ENCODE results near the gene ACOX1. TPM values are rescaled to one million over a fixed set of nuclear protein-coding genes. Genes with fewer than 3 reads are reported as not detected.

ACOX1 gene
- polyA plus RNA-seq, 1 donor (not counting 4 experiments of a cell fraction or from before 2014, with no cell fraction given): 31.8 TPM

DNA sequence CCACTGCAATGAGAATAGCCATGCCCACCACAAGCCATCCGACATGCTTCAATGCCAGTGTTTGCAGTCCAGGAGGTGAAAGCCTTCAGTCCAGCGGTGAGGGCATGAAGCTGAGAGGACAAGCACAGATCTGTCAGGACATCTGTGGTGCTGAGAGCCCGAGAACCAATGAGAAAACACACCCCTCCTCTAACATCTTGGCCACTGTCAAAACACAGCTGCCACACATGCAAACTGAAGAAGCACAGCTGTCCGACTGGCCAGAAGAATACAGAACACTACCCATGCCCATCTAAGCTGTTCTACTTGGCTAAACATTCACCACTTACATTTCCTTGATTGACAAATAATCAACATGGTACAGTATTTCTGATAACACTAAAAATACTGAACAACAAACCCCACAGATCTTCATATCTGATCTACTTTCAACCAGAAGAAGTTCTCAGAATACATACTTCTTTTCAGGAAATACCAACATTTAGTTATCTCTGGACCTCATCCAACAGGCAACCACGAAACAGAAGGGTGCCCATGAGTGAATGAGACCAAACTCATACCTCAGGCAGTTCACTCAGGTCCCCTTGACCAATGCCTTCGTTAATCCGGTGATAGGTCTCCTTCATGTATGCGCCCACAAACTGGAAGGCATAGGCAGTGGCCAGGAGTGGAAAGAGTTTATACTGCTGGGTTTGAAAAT lies 28.0 kb downstream of the ACOX1 start:
- no peak for TF ChIP-seq EZH2 (IDR thresholded peaks at IDR 0.05; ENCODE audit: low read length)
- peaks cover 20 to 34% of the 10 kb centered on the region in 2 experiments for H3K36me3 ChIP-seq (ENCODE audit: control insufficient read depth in 2 of 2, extremely low read depth in 1 of 2, insufficient read depth in 2 of 2, low read length in 2 of 2)
- H3K79me2 ChIP-seq (ENCODE audit: control insufficient read depth, insufficient read depth, low read length): no peaks in the 10 kb centered on the region
- no peak overlapping the region for H3K4me3 ChIP-seq (ENCODE audit: control insufficient read depth in 2 of 3, extremely low read depth in 1 of 3, insufficient read depth in 2 of 3, low read depth in 1 of 3, low read length in 3 of 3)
- H4K20me1 ChIP-seq (ENCODE audit: control insufficient read depth, extremely low read depth, insufficient read depth, low read length): no peaks in the 10 kb centered on the region
- no peaks in the 10 kb centered on the region for H3K9me3 ChIP-seq (ENCODE audit: control insufficient read depth, low read depth, low read length)
- H3K4me1 ChIP-seq (ENCODE audit: control insufficient read depth, extremely low read depth, insufficient read depth, low read length): no peaks in the 10 kb centered on the region
- no peaks in the 10 kb centered on the region for H3K27me3 ChIP-seq (ENCODE audit: control insufficient read depth, extremely low read depth, insufficient read depth, low read length)
- no peaks in the 10 kb centered on the region for H3K9me1 ChIP-seq (ENCODE audit: control insufficient read depth, extremely low read depth, insufficient read depth, low read length)
- dilution Hi-C loops (cut with MboI; ENCODE audit: extremely low pct_ligation_motif_present, low sequenced_read_pairs): no loop called here
- FAIRE-seq: no peak
- H3K9ac ChIP-seq (ENCODE audit: control insufficient read depth, extremely low read depth, insufficient read depth, low read length): no peak overlapping the region
- no peak for DNase-seq (ENCODE audit: low read depth, low spot score)
- no peak overlapping the region for H2AFZ ChIP-seq (ENCODE audit: control insufficient read depth, low read length)
- no peak overlapping the region for H3K27ac ChIP-seq (ENCODE audit: control insufficient read depth, insufficient read depth, low read length)
- no peak overlapping the region for H3K4me2 ChIP-seq (ENCODE audit: control insufficient read depth, extremely low read depth, insufficient read depth, low read depth, low read length)

DNA sequence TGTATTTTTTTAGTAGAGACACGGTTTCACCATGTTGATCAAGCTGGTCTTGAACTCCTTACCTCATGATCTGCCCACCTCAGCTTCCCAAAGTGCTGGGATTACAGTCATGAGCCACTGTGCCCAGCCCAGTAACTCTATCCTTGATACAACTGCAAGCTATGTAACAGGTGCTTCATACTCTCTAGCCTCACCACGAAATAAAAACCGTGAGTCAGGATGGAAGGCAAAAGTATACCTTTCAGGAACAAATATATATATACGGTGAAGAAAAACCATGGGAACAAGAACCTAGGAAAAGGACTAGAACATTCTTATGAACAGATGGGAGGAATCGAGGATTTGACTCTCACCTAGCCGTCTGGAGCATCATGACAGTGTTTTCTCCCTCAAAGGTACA lies 28.5 kb downstream of the ACOX1 start:
- TF ChIP-seq, protein P1, sequence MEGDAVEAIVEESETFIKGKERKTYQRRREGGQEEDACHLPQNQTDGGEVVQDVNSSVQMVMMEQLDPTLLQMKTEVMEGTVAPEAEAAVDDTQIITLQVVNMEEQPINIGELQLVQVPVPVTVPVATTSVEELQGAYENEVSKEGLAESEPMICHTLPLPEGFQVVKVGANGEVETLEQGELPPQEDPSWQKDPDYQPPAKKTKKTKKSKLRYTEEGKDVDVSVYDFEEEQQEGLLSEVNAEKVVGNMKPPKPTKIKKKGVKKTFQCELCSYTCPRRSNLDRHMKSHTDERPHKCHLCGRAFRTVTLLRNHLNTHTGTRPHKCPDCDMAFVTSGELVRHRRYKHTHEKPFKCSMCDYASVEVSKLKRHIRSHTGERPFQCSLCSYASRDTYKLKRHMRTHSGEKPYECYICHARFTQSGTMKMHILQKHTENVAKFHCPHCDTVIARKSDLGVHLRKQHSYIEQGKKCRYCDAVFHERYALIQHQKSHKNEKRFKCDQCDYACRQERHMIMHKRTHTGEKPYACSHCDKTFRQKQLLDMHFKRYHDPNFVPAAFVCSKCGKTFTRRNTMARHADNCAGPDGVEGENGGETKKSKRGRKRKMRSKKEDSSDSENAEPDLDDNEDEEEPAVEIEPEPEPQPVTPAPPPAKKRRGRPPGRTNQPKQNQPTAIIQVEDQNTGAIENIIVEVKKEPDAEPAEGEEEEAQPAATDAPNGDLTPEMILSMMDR (optimal IDR thresholded peaks at IDR 0.05 in 1 of 3, IDR thresholded peaks at IDR 0.05 in 1 of 3, conservative IDR thresholded peaks at IDR 0.05 in 1 of 3; ENCODE audit: extremely low read depth in 1 of 3, insufficient read depth in 2 of 3, low read length in 3 of 3): no peak
- TF ChIP-seq EZH2 (IDR thresholded peaks at IDR 0.05; ENCODE audit: low read length): no peak
- Histone ChIP-seq H3K9me1 (ENCODE audit: control insufficient read depth, extremely low read depth, insufficient read depth, low read length) (no peaks in the 10 kb centered on the region), H3K27me3 (ENCODE audit: control insufficient read depth, extremely low read depth, insufficient read depth, low read length) (no peaks in the 10 kb centered on the region), H3K4me3 (ENCODE audit: control insufficient read depth in 2 of 3, extremely low read depth in 1 of 3, insufficient read depth in 2 of 3, low read depth in 1 of 3, low read length in 3 of 3) (no peak overlapping the region), H3K27ac (ENCODE audit: control insufficient read depth, insufficient read depth, low read length) (no peak overlapping the region), H2AFZ (ENCODE audit: control insufficient read depth, low read length) (no peak overlapping the region), H3K9ac (ENCODE audit: control insufficient read depth, extremely low read depth, insufficient read depth, low read length) (no peak overlapping the region), H3K4me1 (ENCODE audit: control insufficient read depth, extremely low read depth, insufficient read depth, low read length) (no peaks in the 10 kb centered on the region), H3K79me2 (ENCODE audit: control insufficient read depth, insufficient read depth, low read length) (no peaks in the 10 kb centered on the region), H3K9me3 (ENCODE audit: control insufficient read depth, low read depth, low read length) (no peaks in the 10 kb centered on the region), H3K36me3 (ENCODE audit: control insufficient read depth in 2 of 2, extremely low read depth in 1 of 2, insufficient read depth in 2 of 2, low read length in 2 of 2) (peaks cover 17 to 35% of the 10 kb centered on the region in 2 experiments), H4K20me1 (ENCODE audit: control insufficient read depth, extremely low read depth, insufficient read depth, low read length) (no peaks in the 10 kb centered on the region), H3K4me2 (ENCODE audit: control insufficient read depth, extremely low read depth, insufficient read depth, low read depth, low read length) (no peak overlapping the region)
- FAIRE-seq (no peak), DNase-seq (ENCODE audit: low read depth, low spot score) (no peak)
- dilution Hi-C loops (cut with MboI; ENCODE audit: extremely low pct_ligation_motif_present, low sequenced_read_pairs): no loop called here

DNA sequence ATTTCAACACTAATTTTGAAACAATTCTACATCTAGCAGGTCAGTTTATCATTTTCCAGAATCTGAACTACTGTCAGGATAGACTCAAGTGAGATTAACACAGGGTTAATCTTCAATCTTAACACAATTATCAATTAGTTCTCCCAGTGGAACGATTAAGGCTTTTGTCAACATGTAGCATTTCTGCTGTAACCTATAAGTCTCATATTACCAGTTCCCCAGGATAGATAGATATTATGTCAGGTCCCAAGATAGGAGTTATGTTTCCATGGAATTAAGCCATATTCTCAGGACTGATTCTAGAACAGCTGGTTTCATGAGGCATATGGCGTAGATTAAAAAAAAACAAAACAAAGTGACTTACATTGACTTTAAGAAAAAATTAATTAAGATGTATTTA lies 33.8 kb downstream of the ACOX1 start:
- H3K79me2 ChIP-seq (ENCODE audit: control insufficient read depth, insufficient read depth, low read length): no peaks in the 10 kb centered on the region
- H3K9me1 ChIP-seq (ENCODE audit: control insufficient read depth, extremely low read depth, insufficient read depth, low read length): no peaks in the 10 kb centered on the region
- H3K4me2 ChIP-seq (ENCODE audit: control insufficient read depth, extremely low read depth, insufficient read depth, low read depth, low read length): no peak overlapping the region
- H3K9ac ChIP-seq (ENCODE audit: control insufficient read depth, extremely low read depth, insufficient read depth, low read length): no peak overlapping the region
- no peaks in the 10 kb centered on the region for H4K20me1 ChIP-seq (ENCODE audit: control insufficient read depth, extremely low read depth, insufficient read depth, low read length)
- no peak overlapping the region for H2AFZ ChIP-seq (ENCODE audit: control insufficient read depth, low read length)
- H3K27me3 ChIP-seq (ENCODE audit: control insufficient read depth, extremely low read depth, insufficient read depth, low read length): no peaks in the 10 kb centered on the region
- TF ChIP-seq, protein P1 (optimal IDR thresholded peaks at IDR 0.05 in 1 of 3, IDR thresholded peaks at IDR 0.05 in 1 of 3, conservative IDR thresholded peaks at IDR 0.05 in 1 of 3; ENCODE audit: extremely low read depth in 1 of 3, insufficient read depth in 2 of 3, low read length in 3 of 3): no peak
- no peak for TF ChIP-seq EZH2 (IDR thresholded peaks at IDR 0.05; ENCODE audit: low read length)
- H3K4me3 ChIP-seq (ENCODE audit: control insufficient read depth in 2 of 3, extremely low read depth in 1 of 3, insufficient read depth in 2 of 3, low read depth in 1 of 3, low read length in 3 of 3): no peak overlapping the region
- H3K4me1 ChIP-seq (ENCODE audit: control insufficient read depth, extremely low read depth, insufficient read depth, low read length): peaks cover 6% of the 10 kb centered on the region
- no peak overlapping the region for H3K27ac ChIP-seq (ENCODE audit: control insufficient read depth, insufficient read depth, low read length)
- DNase-seq (ENCODE audit: low read depth, low spot score): no peak
- FAIRE-seq: no peak
- no peaks in the 10 kb centered on the region for H3K9me3 ChIP-seq (ENCODE audit: control insufficient read depth, low read depth, low read length)
- dilution Hi-C loops (cut with MboI; ENCODE audit: extremely low pct_ligation_motif_present, low sequenced_read_pairs): no loop called here
- H3K36me3 ChIP-seq (ENCODE audit: control insufficient read depth in 2 of 2, extremely low read depth in 1 of 2, insufficient read depth in 2 of 2, low read length in 2 of 2): peaks cover 5 to 18% of the 10 kb centered on the region in 2 experiments
